Right lobe of liver (tissue), 6 donors: Measurements from ENCODE around the gene FAM83C. TPM values are rescaled to one million over a fixed set of nuclear protein-coding genes. Genes with fewer than 3 reads are reported as not detected.

ENCODE experiments used
- ATAC-seq, 4 donors: fragments of 200-7000 bp; cut with Tn5 transposase; one replicate each; pipeline ENCODE4 v1.9.1; 2020; ENCODE audit warnings: mild to moderate bottlenecking in 4 of 4, moderate library complexity in 4 of 4
- DNase-seq, 3 donors: peaks; one replicate each; pipeline ENCODE4 v3.0.0-alpha.2; 2020
- H3K27ac ChIP-seq, 3 donors: fragments of 200-600 bp; one replicate each; pipeline ENCODE4 v1.8.0; 2022
- H3K27me3 ChIP-seq, 2 donors: fragments of 200-600 bp; one replicate each; pipeline ENCODE4 v1.8.0; 2022
- H3K36me3 ChIP-seq, 4 donors: fragments of 200-600 bp; sonication (generic) in 1 of 4; one replicate each; pipeline versions ENCODE4 v1.5.1 to v1.8.0; 2017 to 2022; ENCODE audit warnings: control low read depth in 1 of 4
- H3K4me1 ChIP-seq, 4 donors: fragments of 200-600 bp; sonication (generic) in 1 of 4; one replicate each; pipeline versions ENCODE4 v1.5.1 to v1.8.0; 2017 to 2022; ENCODE audit warnings: control low read depth in 1 of 4
- H3K4me3 ChIP-seq, 3 donors: fragments of 200-600 bp; one replicate each; pipeline ENCODE4 v1.8.0; 2022
- H3K9me3 ChIP-seq, 4 donors: fragments of 200-600 bp; sonication (generic) in 1 of 4; one replicate each; pipeline versions ENCODE4 v1.5.1 to v1.8.0; 2017 to 2022; ENCODE audit warnings: control low read depth in 1 of 4
- POLR2A ChIP-seq: fragments of 450-650 bp; IDR thresholded peaks from one replicate; pipeline ENCODE4 v1.6.1; 2017; ENCODE audit warnings: antibody characterized with exemption, mild to moderate bottlenecking
- WGBS: methylation state at CpG from one replicate; pipeline ENCODE4 v1.1.6; 2018; ENCODE audit warnings: low coverage, low lambda C conversion rate; ENCODE audit not compliant: insufficient coverage; ENCODE audit errors: missing lambda C conversion rate; 5-methylcytosine and 5-hydroxymethylcytosine counted together
- intact Hi-C, 2 donors: fragments of 100-400 bp; cut with DNase I; formaldehyde crosslinking; loops; one replicate each; pipeline versions ENCODE4 v1.11.2 to v1.14.1; 2022
- total RNA-seq, 6 experiments: library from RNA; depleted of rRNA in 2 of 6; stranded (reverse); fragments of >200 nt in 2 of 6; fragmentation: NEBNext Ultra II Directional in 3 of 6; extraction: Animal tissue kit (Norgen Biotek cat#: 25700) in 3 of 6; gene quantifications; one replicate each; pipeline versions ENCODE4 v1.1.0 to v1.2.4, GENCODE V29; 2016 to 2023
- TF ChIP-seq, protein P1 (sequence below), 4 donors: fragments of 200-600 bp in 3 of 4; fragments of 450-650 bp in 1 of 4; IDR thresholded peaks; one replicate each; pipeline versions ENCODE4 v1.5.1 to v1.8.0; 2016 to 2022; ENCODE audit warnings: antibody characterized with exemption in 4 of 4, mild to moderate bottlenecking in 2 of 4
- donor health status: DM: no; HTN: yes; CAD: no.
- donor health status: DM: no; HTN: no; CAD: no.
- donor health status: DM: no; HTN: no; CAD: no.
- donor health status: DM: no; HTN: yes; CAD: no.
- donor health status: DM: no; HTN: yes; CAD: no.

FAM83C gene
- total RNA-seq, 6 experiments from 2014 or later, result not detected

DNA sequence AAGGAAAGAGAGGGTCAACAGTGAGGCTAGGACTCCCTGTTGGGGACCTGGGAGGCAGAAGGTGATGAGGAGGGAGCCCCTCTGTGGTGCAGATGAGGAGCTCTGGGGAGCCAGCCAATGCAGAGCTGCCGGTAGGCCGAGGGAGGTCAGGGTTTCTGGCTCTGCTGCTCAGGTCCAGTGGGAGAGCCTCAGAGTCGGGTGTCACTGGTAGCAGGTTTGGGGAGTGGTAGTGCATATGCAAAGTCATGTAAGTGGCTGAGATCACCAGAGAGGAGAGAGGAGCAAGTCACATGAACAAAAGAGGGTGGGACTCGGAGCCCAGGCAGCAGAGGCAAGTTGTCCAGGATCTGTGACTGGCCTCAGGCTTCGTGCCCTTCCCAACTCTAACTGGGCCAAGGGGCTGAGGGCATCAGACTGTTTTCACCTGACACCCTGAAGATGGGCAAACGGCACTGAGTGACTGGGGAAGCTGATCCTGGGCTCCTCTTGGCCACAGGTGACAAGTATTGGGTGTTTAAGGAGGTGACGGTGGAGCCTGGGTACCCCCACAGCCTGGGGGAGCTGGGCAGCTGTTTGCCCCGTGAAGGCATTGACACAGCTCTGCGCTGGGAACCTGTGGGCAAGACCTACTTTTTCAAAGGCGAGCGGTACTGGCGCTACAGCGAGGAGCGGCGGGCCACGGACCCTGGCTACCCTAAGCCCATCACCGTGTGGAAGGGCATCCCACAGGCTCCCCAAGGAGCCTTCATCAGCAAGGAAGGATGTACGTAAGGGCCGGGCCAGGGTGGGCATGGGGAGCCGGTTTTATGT lies 20.9 kb downstream of the FAM83C start:
- Histone ChIP-seq H3K9me3 (no peaks in the 10 kb centered on the region), H3K27ac (no peak overlapping the region), H3K36me3 (peaks cover 0 to 10% (median 2%) of the 10 kb centered on the region in 4 donors), H3K4me1 (peaks cover 0 to 15% (median 0%) of the 10 kb centered on the region in 4 donors), H3K4me3 (no peak overlapping the region), H3K27me3 (no peaks in the 10 kb centered on the region)
- ATAC-seq (no peak), DNase-seq (no peak)
- no CpG with 5 or more reads among the region's 20 CpGs for WGBS
- TF ChIP-seq, protein P1, sequence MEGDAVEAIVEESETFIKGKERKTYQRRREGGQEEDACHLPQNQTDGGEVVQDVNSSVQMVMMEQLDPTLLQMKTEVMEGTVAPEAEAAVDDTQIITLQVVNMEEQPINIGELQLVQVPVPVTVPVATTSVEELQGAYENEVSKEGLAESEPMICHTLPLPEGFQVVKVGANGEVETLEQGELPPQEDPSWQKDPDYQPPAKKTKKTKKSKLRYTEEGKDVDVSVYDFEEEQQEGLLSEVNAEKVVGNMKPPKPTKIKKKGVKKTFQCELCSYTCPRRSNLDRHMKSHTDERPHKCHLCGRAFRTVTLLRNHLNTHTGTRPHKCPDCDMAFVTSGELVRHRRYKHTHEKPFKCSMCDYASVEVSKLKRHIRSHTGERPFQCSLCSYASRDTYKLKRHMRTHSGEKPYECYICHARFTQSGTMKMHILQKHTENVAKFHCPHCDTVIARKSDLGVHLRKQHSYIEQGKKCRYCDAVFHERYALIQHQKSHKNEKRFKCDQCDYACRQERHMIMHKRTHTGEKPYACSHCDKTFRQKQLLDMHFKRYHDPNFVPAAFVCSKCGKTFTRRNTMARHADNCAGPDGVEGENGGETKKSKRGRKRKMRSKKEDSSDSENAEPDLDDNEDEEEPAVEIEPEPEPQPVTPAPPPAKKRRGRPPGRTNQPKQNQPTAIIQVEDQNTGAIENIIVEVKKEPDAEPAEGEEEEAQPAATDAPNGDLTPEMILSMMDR (IDR thresholded peaks at IDR 0.05), result no peak
- TF ChIP-seq POLR2A, result no peak
- intact Hi-C loops, result loop anchor here (5.0 to 10.0 kb wide), 3 partner anchors 56 to 129 kb away; partner anchors contain the start of gene EDEM2 (in 1 of the 2)

DNA sequence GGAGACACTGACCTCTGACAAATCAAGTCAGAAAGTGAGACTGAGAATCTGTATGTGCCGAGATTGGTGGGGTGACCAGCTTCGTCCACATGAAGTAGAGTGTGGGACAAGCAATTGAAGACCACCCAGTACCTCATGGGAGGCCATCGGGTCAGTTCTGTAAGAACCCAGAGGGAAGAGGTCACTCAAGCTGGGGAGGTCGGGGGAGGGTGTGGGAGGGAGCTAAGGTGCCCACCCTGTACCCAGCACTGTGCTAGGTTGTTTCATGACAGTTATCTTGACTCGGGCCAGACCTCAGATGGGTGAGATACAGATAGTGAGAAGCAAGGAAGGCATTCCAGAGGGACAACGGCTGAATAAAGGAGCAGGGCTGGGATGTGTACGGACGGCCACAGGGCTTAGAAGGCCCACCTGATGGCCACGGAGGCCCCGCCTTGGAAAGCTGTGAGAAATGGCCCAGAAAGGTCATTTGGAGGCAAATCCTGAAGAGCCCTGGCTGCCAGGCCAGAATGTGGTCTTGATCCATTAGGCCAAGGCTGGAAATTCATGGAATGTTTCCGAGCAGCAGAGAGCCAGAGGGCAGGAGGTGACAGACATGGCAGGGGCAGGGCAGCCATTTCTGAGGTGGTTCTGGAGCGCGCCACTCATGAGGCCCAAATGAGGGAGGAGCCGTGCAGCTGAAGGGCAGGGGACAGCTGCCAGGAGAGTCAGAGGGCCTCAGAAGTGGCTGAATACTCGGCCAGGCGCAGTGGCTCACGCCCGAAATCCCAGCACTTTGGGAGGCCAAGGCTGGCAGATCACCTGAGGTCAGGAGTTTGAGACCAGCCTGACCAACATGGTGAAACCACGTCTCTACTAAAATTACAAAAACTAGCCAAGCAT lies 22.0 kb downstream of the FAM83C start:
- TF ChIP-seq POLR2A, result no peak
- TF ChIP-seq, protein P1 (IDR thresholded peaks at IDR 0.05), result no peak
- 81% methylated on average over 5 of the region's 19 CpGs for WGBS
- no peak overlapping the region for H3K27ac ChIP-seq
- H3K36me3 ChIP-seq, result peaks cover 0 to 10% (median 2%) of the 10 kb centered on the region in 4 donors
- intact Hi-C loops, result loop anchor here (5.0 to 10.0 kb wide), 3 partner anchors 55 to 128 kb away; partner anchors contain the start of gene EDEM2 (in 1 of the 2)
- no peak for ATAC-seq
- no peak overlapping the region for H3K4me3 ChIP-seq
- H3K9me3 ChIP-seq, result no peaks in the 10 kb centered on the region
- H3K27me3 ChIP-seq, result no peaks in the 10 kb centered on the region
- H3K4me1 ChIP-seq, result peaks cover 0 to 14% (median 0%) of the 10 kb centered on the region in 4 donors
- DNase-seq, result no peak

DNA sequence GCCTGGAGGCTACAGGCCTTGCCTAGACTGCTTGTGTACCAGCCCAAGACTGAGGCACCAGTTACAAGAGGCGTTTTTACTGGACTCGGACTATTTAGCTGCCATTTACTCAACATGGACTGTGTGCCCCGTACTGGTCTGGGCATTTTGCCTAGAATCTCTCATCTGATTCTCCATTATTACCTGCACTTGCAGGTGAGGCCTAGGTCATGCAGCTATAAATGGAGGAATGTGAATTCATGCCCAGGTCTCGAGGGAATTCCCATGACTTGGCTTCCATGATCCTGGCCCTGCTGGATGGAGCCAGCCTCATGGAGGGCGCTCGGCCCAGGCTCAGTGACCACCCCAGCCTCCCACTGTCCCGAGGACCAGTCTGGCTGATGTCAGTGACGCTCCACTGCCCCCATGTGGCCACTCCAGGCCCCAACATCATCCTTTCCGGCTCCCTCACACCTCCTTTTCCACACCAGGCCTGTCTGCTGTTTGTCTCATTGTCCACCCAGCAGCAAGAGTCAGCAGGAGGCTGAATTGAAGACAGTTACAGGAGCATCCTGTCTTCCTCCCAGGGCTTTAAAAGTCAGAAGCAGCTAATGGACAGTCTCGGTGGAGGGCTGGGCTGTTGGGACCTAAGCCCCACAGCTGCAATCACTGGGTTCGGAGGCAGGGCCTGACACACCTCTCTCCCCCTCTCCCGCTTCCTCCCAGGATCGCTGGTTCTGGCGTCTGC lies 23.0 kb downstream of the FAM83C start:
- Histone ChIP-seq H3K9me3 (no peaks in the 10 kb centered on the region), H3K36me3 (peaks cover 0 to 10% (median 2%) of the 10 kb centered on the region in 4 donors), H3K27me3 (no peaks in the 10 kb centered on the region), H3K27ac (peak overlapping the region in 1 of 3 donors; percentile 14), H3K4me3 (no peak overlapping the region), H3K4me1 (peaks cover 0 to 14% (median 0%) of the 10 kb centered on the region in 4 donors)
- WGBS, result 13% methylated on average over 6 of the region's 14 CpGs
- DNase-seq (peak in 2 of 3 donors; percentile 71 to 79), ATAC-seq (peak; percentile 84 to 91 (median 89))
- TF ChIP-seq, protein P1 (IDR thresholded peaks at IDR 0.05), result peak; percentile 75 to 89 (median 85)
- TF ChIP-seq POLR2A, result no peak
- intact Hi-C loops, result no loop called here

DNA sequence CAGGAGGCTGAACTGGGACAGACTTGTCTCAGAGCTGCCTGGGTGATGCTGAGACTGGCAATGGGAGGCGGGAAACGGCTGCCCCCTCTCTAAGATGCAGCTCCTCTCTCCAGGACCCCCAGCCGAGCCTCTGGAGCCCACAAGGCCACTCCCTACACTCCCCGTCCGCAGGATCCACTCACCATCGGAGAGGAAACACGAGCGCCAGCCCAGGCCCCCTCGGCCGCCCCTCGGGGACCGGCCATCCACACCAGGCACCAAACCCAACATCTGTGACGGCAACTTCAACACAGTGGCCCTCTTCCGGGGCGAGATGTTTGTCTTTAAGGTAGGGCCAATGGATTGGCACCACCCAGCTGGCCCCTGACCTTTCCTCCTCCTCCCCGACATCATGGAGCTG lies 25.1 kb downstream of the FAM83C start:
- Histone ChIP-seq H3K9me3 (no peaks in the 10 kb centered on the region), H3K4me3 (no peak overlapping the region), H3K27ac (no peak overlapping the region), H3K36me3 (peaks cover 0 to 10% (median 2%) of the 10 kb centered on the region in 4 donors), H3K4me1 (peaks cover 0 to 25% (median 6%) of the 10 kb centered on the region in 4 donors), H3K27me3 (no peaks in the 10 kb centered on the region)
- 80% methylated on average over 1 of the region's 16 CpGs for whole genome bisulfite sequencing
- intact Hi-C loops, result no loop called here
- DNase-seq (no peak), ATAC-seq (no peak)
- TF ChIP-seq POLR2A, result no peak
- TF ChIP-seq, protein P1 (IDR thresholded peaks at IDR 0.05), result no peak
